H1 (cell line): Measurements from ENCODE around the gene OR2A2.

Source experiments
- ATF2 ChIP-seq: IDR thresholded peaks from 2 replicates; pipeline ENCODE4 v1.6.1; 2012; ENCODE audit warnings: low read length, inconsistent platforms
- BRCA1 ChIP-seq: IDR thresholded peaks from 2 replicates; pipeline ENCODE4 v1.6.1; 2012; ENCODE audit warnings: low read depth, low read length, improper control_type of control experiment
- CTCF ChIP-seq, 3 experiments: IDR thresholded peaks; 1 replicate in 2 of 3; 2 replicates in 1 of 3; pipeline versions ENCODE4 v1.5.1 to v1.6.1; 2011; ENCODE audit warnings: low read length in 3 of 3, mild to moderate bottlenecking in 3 of 3, inconsistent platforms in 2 of 3, low read depth in 1 of 3, moderate library complexity in 1 of 3; ENCODE audit not compliant: insufficient read depth in 1 of 3; ENCODE audit errors: control extremely low read depth in 1 of 3
- JUN ChIP-seq: IDR thresholded peaks from 2 replicates; pipeline ENCODE4 v1.6.1; 2011; ENCODE audit warnings: low read depth, mild to moderate bottlenecking, improper control_type of control experiment, low read length
- JUND ChIP-seq: IDR thresholded peaks from 2 replicates; pipeline ENCODE4 v1.6.1; 2011; ENCODE audit warnings: mild to moderate bottlenecking, improper control_type of control experiment, low read length
- MAX ChIP-seq: IDR thresholded peaks from 2 replicates; pipeline ENCODE4 v1.6.1; 2012; ENCODE audit warnings: inconsistent platforms
- NRF1 ChIP-seq: IDR thresholded peaks from 2 replicates; pipeline ENCODE4 v1.6.1; 2011; ENCODE audit warnings: mild to moderate bottlenecking, low read depth, low read length, improper control_type of control experiment
- POLR2A ChIP-seq, 2 experiments: IDR thresholded peaks; 1 replicate in 1 of 2; 2 replicates in 1 of 2; pipeline ENCODE4 v1.6.1; 2011; ENCODE audit warnings: low read depth in 2 of 2, low read length in 2 of 2, mild to moderate bottlenecking in 2 of 2; ENCODE audit errors: control extremely low read depth in 1 of 2
- POLR2AphosphoS5 ChIP-seq: IDR thresholded peaks from 2 replicates; pipeline ENCODE4 v1.6.1; 2011; ENCODE audit warnings: low read depth, low read length
- RAD21 ChIP-seq, 2 experiments: IDR thresholded peaks in 1 of 2; conservative IDR thresholded peaks in 1 of 2; 2 replicates each; pipeline ENCODE4 v1.6.1; 2011; ENCODE audit warnings: low read depth in 2 of 2, low read length in 2 of 2, improper control_type of control experiment in 1 of 2, inconsistent platforms in 1 of 2, mild to moderate bottlenecking in 1 of 2, moderate library complexity in 1 of 2
- RFX5 ChIP-seq: IDR thresholded peaks from 2 replicates; pipeline ENCODE4 v1.6.1; 2011; ENCODE audit warnings: low read depth, low read length, improper control_type of control experiment, borderline replicate concordance
- SP2 ChIP-seq: IDR thresholded peaks from 2 replicates; pipeline ENCODE4 v1.6.1; 2012; ENCODE audit warnings: mild to moderate bottlenecking, low read length, inconsistent platforms
- TAF1 ChIP-seq: IDR thresholded peaks from 2 replicates; pipeline ENCODE4 v1.6.1; 2011; ENCODE audit warnings: mild to moderate bottlenecking, low read depth, low read length
- ZNF274 ChIP-seq: IDR thresholded peaks from 2 replicates; pipeline ENCODE4 v1.7.0; 2012; ENCODE audit warnings: low read length, borderline replicate concordance; ENCODE audit errors: extremely low read depth

DNA sequence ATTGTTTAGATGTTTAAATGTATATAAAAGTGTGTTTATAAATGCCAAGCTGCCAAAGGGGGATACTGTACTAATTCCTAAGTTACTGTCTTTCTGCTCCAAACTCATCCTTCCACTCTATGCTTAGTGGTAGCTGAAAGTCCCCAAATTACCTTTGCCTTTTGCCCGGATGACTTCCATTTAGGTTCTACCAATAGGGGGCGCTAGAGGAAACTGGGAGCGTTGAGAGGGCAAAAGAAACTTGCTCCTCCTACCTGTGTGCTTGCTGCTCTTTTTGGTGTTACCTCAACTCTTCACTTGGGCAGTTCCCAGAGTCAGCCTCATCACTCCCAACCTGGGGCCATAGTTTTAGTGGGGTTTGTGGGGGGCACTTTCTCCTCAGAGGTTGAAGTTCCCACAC lies 45.7 kb upstream of the OR2A2 start:
- TF ChIP-seq CTCF (IDR thresholded peaks at IDR 0.05; ENCODE audit: control extremely low read depth in 1 of 3, insufficient read depth in 1 of 3, low read depth in 1 of 3, low read length in 3 of 3) (peak; percentile 5 to 74 (median 62)), JUND (no peak), ZNF274 (no peak), POLR2A (IDR thresholded peaks at IDR 0.05; ENCODE audit: control extremely low read depth in 1 of 2, low read depth in 2 of 2, low read length in 2 of 2) (no peak), RFX5 (no peak), MAX (no peak), SP2 (no peak), ATF2 (no peak), BRCA1 (no peak), NRF1 (no peak), JUN (no peak), TAF1 (no peak), RAD21 (IDR thresholded peaks at IDR 0.05 in 1 of 2, conservative IDR thresholded peaks at IDR 0.05 in 1 of 2; ENCODE audit: low read depth in 2 of 2, low read length in 2 of 2) (peak; percentile 30 to 57), POLR2AphosphoS5 (no peak)
